DOHH2 (cell line): ENCODE measurements around the gene RBM38.
A peak's percentile ranks its signal among the peaks of the same experiment; 100 is the strongest.

Source experiments
- EZH2phosphoT487 ChIP-seq: fragments of 200-600 bp; sonication (generic); IDR thresholded peaks from 2 replicates; pipeline ENCODE4 v1.6.1; 2017; ENCODE audit warnings: borderline replicate concordance, mild to moderate bottlenecking, antibody characterized with exemption, low read length, moderate library complexity, mixed read lengths
- TF ChIP-seq, protein P1 (sequence below): fragments of 200-600 bp; sonication (generic); IDR thresholded peaks from one replicate; pipeline ENCODE4 v1.5.1; 2014; ENCODE audit warnings: antibody characterized with exemption, mild to moderate bottlenecking, low read depth, low read length; ENCODE audit not compliant: poor library complexity, severe bottlenecking

DNA sequence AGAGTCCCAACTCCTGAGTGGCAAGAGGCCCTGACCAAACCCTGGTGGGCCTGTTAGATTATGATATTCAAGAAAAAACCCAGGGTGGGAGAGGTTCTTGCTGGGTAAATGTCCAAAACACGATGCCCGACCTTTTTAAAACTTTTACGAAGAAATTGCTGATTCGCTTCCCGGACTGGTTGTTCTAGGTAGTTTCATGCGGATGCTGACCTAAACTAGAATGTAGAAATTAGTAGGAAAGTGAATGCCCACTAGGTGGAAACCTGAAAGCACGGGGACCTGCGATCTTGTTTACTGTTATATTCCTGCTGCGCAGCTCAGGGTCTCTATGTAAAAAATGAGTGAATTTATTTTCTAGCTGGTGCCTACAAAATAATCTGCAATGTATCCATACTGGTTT lies 37.8 kb upstream of the RBM38 start:
- TF ChIP-seq, protein P1, sequence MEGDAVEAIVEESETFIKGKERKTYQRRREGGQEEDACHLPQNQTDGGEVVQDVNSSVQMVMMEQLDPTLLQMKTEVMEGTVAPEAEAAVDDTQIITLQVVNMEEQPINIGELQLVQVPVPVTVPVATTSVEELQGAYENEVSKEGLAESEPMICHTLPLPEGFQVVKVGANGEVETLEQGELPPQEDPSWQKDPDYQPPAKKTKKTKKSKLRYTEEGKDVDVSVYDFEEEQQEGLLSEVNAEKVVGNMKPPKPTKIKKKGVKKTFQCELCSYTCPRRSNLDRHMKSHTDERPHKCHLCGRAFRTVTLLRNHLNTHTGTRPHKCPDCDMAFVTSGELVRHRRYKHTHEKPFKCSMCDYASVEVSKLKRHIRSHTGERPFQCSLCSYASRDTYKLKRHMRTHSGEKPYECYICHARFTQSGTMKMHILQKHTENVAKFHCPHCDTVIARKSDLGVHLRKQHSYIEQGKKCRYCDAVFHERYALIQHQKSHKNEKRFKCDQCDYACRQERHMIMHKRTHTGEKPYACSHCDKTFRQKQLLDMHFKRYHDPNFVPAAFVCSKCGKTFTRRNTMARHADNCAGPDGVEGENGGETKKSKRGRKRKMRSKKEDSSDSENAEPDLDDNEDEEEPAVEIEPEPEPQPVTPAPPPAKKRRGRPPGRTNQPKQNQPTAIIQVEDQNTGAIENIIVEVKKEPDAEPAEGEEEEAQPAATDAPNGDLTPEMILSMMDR = peak; percentile 11
- TF ChIP-seq EZH2phosphoT487 = no peak
